DMS79 (cell line): ENCODE data around the gene RPL11.
"Not testable (repeated sequence)": the region's sequence is repeated elsewhere in the genome, so short reads cannot be mapped to it uniquely, and the experiment has no call there.

Source experiments
- DNase-seq: peaks from one replicate; lab custom pipeline; 2025; lab: John Stamatoyannopoulos, UW

RPL11 gene

GRCh38 chr1:23685197-23685596 is 6.4 kb upstream of the RPL11 start:
- DNase-seq, result not testable (repeated sequence)

GRCh38 chr1:23687680-23688079 is 3.9 kb upstream of the RPL11 start:
- DNase-seq, result not testable (repeated sequence)

- not testable (repeated sequence) for DNase-seq
Measured at GRCh38 chr1:23688281-23688680, 3.3 kb upstream of the RPL11 start.

- no peak for DNase-seq
Measured at GRCh38 chr1:23692308-23692871, 784 bp downstream of the RPL11 start.

GRCh38 chr1:23693599-23693998 is 2.0 kb downstream of the RPL11 start:
- DNase-seq, result no peak

GRCh38 chr1:23694371-23694770 is 2.8 kb downstream of the RPL11 start:
- DNase-seq, result no peak

- DNase-seq, result no peak
Measured at GRCh38 chr1:23695667-23696066, 4.1 kb downstream of the RPL11 start.

- no peak for DNase-seq
Measured at GRCh38 chr1:23696335-23696989, 4.9 kb downstream of the RPL11 start.

- no peak for DNase-seq
Measured at GRCh38 chr1:23698466-23698865, 6.9 kb downstream of the RPL11 start.

- DNase-seq, result no peak
Measured at GRCh38 chr1:23699280-23700179, 7.9 kb downstream of the RPL11 start.

- no peak for DNase-seq
Measured at GRCh38 chr1:23701310-23701709, 9.7 kb downstream of the RPL11 start.

- no peak for DNase-seq
Measured at GRCh38 chr1:23701996-23702395, 10.4 kb downstream of the RPL11 start.

- no peak for DNase-seq
Measured at GRCh38 chr1:23704834-23705495, 13.4 kb downstream of the RPL11 start.

GRCh38 chr1:23709229-23709628 is 17.6 kb downstream of the RPL11 start:
- no peak for DNase-seq

- DNase-seq, result no peak
Measured at GRCh38 chr1:23718482-23718881, 26.9 kb downstream of the RPL11 start.

- no peak for DNase-seq
Measured at GRCh38 chr1:23719162-23719820, 27.7 kb downstream of the RPL11 start.

GRCh38 chr1:23720256-23720995 is 28.8 kb downstream of the RPL11 start:
- no peak for DNase-seq

GRCh38 chr1:23722652-23723051 is 31.0 kb downstream of the RPL11 start:
- DNase-seq, result no peak

- no peak for DNase-seq
Measured at GRCh38 chr1:23726686-23727085, 35.1 kb downstream of the RPL11 start.

- no peak for DNase-seq
Measured at GRCh38 chr1:23727362-23727811, 35.8 kb downstream of the RPL11 start.
